Thyroid gland (tissue), 4 donors: Measurements from ENCODE around the gene C10orf67. TPM values are rescaled to one million over a fixed set of nuclear protein-coding genes. Genes with fewer than 3 reads are reported as not detected.

Experiments
- DNase-seq, 2 donors: peaks; one replicate each; pipeline ENCODE4 v3.0.0-alpha.2; 2019
- H3K27ac ChIP-seq, 3 donors: fragments of 200-600 bp; sonication (generic); 1 replicate in 2 of 3; 2 replicates in 1 of 3; pipeline ENCODE4 v1.5.1; 2016 to 2019; ENCODE audit warnings: mild to moderate bottlenecking in 1 of 3, moderate library complexity in 1 of 3
- H3K27me3 ChIP-seq: fragments of 200-600 bp; sonication (generic); one replicate; pipeline ENCODE4 v1.5.1; 2019
- H3K36me3 ChIP-seq, 2 donors: fragments of 200-600 bp; sonication (generic); one replicate each; pipeline ENCODE4 v1.5.1; 2016 to 2019
- H3K4me1 ChIP-seq, 2 donors: fragments of 200-600 bp; sonication (generic); one replicate each; pipeline ENCODE4 v1.5.1; 2017 to 2019
- H3K4me3 ChIP-seq, 3 donors: fragments of 200-600 bp; sonication (generic); replicated peaks in 1 of 3; 1 replicate in 2 of 3; 2 replicates in 1 of 3; pipeline ENCODE4 v1.5.1; 2016; ENCODE audit warnings: mild to moderate bottlenecking in 1 of 3
- H3K9me3 ChIP-seq: fragments of 200-600 bp; sonication (generic); one replicate; pipeline ENCODE4 v1.5.1; 2017
- CTCF ChIP-seq, 6 experiments: fragments of 200-600 bp in 3 of 6; fragments of 450-650 bp in 3 of 6; sonication (generic) in 3 of 6; IDR thresholded peaks; one replicate each; pipeline ENCODE4 v1.5.1; 2016 to 2019; ENCODE audit warnings: antibody characterized with exemption in 6 of 6, mild to moderate bottlenecking in 2 of 6, inconsistent platforms in 1 of 6, moderate library complexity in 1 of 6
- POLR2A ChIP-seq, 2 donors: fragments of 450-650 bp; IDR thresholded peaks; one replicate each; pipeline ENCODE4 v1.6.1; 2017; ENCODE audit warnings: antibody characterized with exemption in 2 of 2, mild to moderate bottlenecking in 2 of 2, moderate library complexity in 1 of 2
- WGBS, 2 donors: methylation state at CpG; one replicate each; pipeline ENCODE4 v1.1.5; 2017; 5-methylcytosine and 5-hydroxymethylcytosine counted together
- intact Hi-C: fragments of 100-400 bp; cut with DNase I; formaldehyde crosslinking; loops from one replicate; pipeline ENCODE4 v1.15.1; 2023
- total RNA-seq, 4 donors: library from RNA; depleted of rRNA; stranded (reverse); fragments of >200 nt; gene quantifications; one replicate each; pipeline ENCODE4 v1.2.3, GENCODE V29; 2016

Gene C10orf67
- total RNA-seq, 4 donors from 2014 or later = 0.13 to 0.98 (median 0.54) TPM; not detected in 1

GRCh38 chr10:23343591-23344240 is 881 bp downstream of the C10orf67 start:
- TF ChIP-seq CTCF (IDR thresholded peaks at IDR 0.05) (no peak), POLR2A (IDR thresholded peaks at IDR 0.05) (no peak)
- intact Hi-C loops = no loop called here
- DNase-seq = peak; percentile 86
- Histone ChIP-seq H3K9me3 (no peaks in the 10 kb centered on the region), H3K4me1 (peaks cover 0 to 10% of the 10 kb centered on the region in 2 donors), H3K27ac (peak overlapping the region in 1 of 3 donors; percentile 7), H3K27me3 (no peaks in the 10 kb centered on the region), H3K36me3 (no peaks in the 10 kb centered on the region), H3K4me3 (peak overlapping the region in 2 of 3 donors; percentile 28 to 42)
- WGBS, 2 donors = 8 to 11% methylated on average over 19 to 20 of the region's 48 CpGs

GRCh38 chr10:23342213-23342884 is 2.2 kb downstream of the C10orf67 start:
- Histone ChIP-seq H3K27ac (no peak overlapping the region), H3K4me1 (peaks cover 0 to 10% of the 10 kb centered on the region in 2 donors), H3K36me3 (no peaks in the 10 kb centered on the region), H3K4me3 (no peak overlapping the region), H3K27me3 (no peaks in the 10 kb centered on the region), H3K9me3 (no peaks in the 10 kb centered on the region)
- intact Hi-C loops = no loop called here
- WGBS, 2 donors = 88 to 89% methylated on average over 11 of the region's 11 CpGs
- DNase-seq = no peak
- TF ChIP-seq POLR2A (IDR thresholded peaks at IDR 0.05) (no peak), CTCF (IDR thresholded peaks at IDR 0.05) (no peak)

- H3K9me3 ChIP-seq = no peaks in the 10 kb centered on the region
- 54 to 60% methylated on average over 2 of the region's 2 CpGs for WGBS, 2 donors
- TF ChIP-seq CTCF (IDR thresholded peaks at IDR 0.05) (no peak), POLR2A (IDR thresholded peaks at IDR 0.05) (no peak)
- peaks cover 0 to 10% of the 10 kb centered on the region in 2 donors for H3K4me1 ChIP-seq
- intact Hi-C loops = no loop called here
- DNase-seq = no peak
- no peak overlapping the region for H3K27ac ChIP-seq
- no peaks in the 10 kb centered on the region for H3K36me3 ChIP-seq
- no peak overlapping the region for H3K4me3 ChIP-seq
- no peaks in the 10 kb centered on the region for H3K27me3 ChIP-seq
Observed at GRCh38 chr10:23341004-23341403, 3.6 kb downstream of the C10orf67 start.

GRCh38 chr10:23340354-23340753 is 4.2 kb downstream of the C10orf67 start:
- Histone ChIP-seq H3K4me3 (no peak overlapping the region), H3K4me1 (peaks cover 0 to 10% of the 10 kb centered on the region in 2 donors), H3K27ac (no peak overlapping the region), H3K27me3 (no peaks in the 10 kb centered on the region), H3K36me3 (no peaks in the 10 kb centered on the region), H3K9me3 (no peaks in the 10 kb centered on the region)
- DNase-seq = no peak
- intact Hi-C loops = no loop called here
- TF ChIP-seq CTCF (IDR thresholded peaks at IDR 0.05) = no peak
- no peak for TF ChIP-seq POLR2A (IDR thresholded peaks at IDR 0.05)
- 86 to 89% methylated on average over 4 of the region's 4 CpGs for WGBS, 2 donors

- H3K36me3 ChIP-seq = no peaks in the 10 kb centered on the region
Observed at GRCh38 chr10:23338886-23339285, 5.7 kb downstream of the C10orf67 start.

More at GRCh38 chr10:23338886-23339285, 5.7 kb downstream of the C10orf67 start:
- Histone ChIP-seq H3K27ac (no peak overlapping the region), H3K4me1 (peaks cover 0 to 5% of the 10 kb centered on the region in 2 donors), H3K27me3 (no peaks in the 10 kb centered on the region), H3K4me3 (no peak overlapping the region), H3K9me3 (no peaks in the 10 kb centered on the region)
- DNase-seq = no peak
- intact Hi-C loops = no loop called here
- TF ChIP-seq CTCF (IDR thresholded peaks at IDR 0.05) (no peak), POLR2A (IDR thresholded peaks at IDR 0.05) (no peak)
- WGBS, 2 donors = 74 to 81% methylated on average over 1 of the region's 1 CpG
